HG03460 (cell line): ENCODE results near the gene CUX1.

Source experiments
- ATAC-seq: cut with Tn5 transposase; IDR thresholded peaks from one replicate; pipeline ENCODE4 v1.9.1; 2021; ENCODE audit not compliant: unreplicated experiment

CUX1 gene

GRCh38 chr7:101890749-101891523 lies 73.5 kb downstream of the CUX1 start:
- no peak for ATAC-seq

- ATAC-seq = no peak
Observed at GRCh38 chr7:101891936-101892640, 74.7 kb downstream of the CUX1 start.

GRCh38 chr7:101893341-101894082 lies 76.1 kb downstream of the CUX1 start:
- ATAC-seq = no peak

- ATAC-seq = no peak
Observed at GRCh38 chr7:101896316-101896715, 78.9 kb downstream of the CUX1 start.

- no peak for ATAC-seq
Observed at GRCh38 chr7:101896941-101897340, 79.5 kb downstream of the CUX1 start.

GRCh38 chr7:101898106-101898505 lies 80.7 kb downstream of the CUX1 start:
- no peak for ATAC-seq

- no peak for ATAC-seq
Observed at GRCh38 chr7:101899616-101900015, 82.2 kb downstream of the CUX1 start.

GRCh38 chr7:101900103-101900502 lies 82.7 kb downstream of the CUX1 start:
- no peak for ATAC-seq

- no peak for ATAC-seq
Observed at GRCh38 chr7:101901661-101902491, 84.5 kb downstream of the CUX1 start.

GRCh38 chr7:101902680-101903514 lies 85.5 kb downstream of the CUX1 start:
- ATAC-seq = no peak

GRCh38 chr7:101903515-101903868 lies 86.1 kb downstream of the CUX1 start:
- no peak for ATAC-seq

GRCh38 chr7:101904019-101904418 lies 86.6 kb downstream of the CUX1 start:
- ATAC-seq = no peak

- ATAC-seq = no peak
Observed at GRCh38 chr7:101905203-101905865, 87.9 kb downstream of the CUX1 start.

GRCh38 chr7:101906291-101907240 lies 89.1 kb downstream of the CUX1 start:
- no peak for ATAC-seq

- ATAC-seq = no peak
Observed at GRCh38 chr7:101910991-101911799, 93.8 kb downstream of the CUX1 start.

GRCh38 chr7:101911800-101912715 lies 94.6 kb downstream of the CUX1 start:
- ATAC-seq = no peak

- ATAC-seq = no peak
Observed at GRCh38 chr7:101912716-101913110, 95.3 kb downstream of the CUX1 start.
